Measurements from ENCODE around the gene ATP10B.

DNA sequence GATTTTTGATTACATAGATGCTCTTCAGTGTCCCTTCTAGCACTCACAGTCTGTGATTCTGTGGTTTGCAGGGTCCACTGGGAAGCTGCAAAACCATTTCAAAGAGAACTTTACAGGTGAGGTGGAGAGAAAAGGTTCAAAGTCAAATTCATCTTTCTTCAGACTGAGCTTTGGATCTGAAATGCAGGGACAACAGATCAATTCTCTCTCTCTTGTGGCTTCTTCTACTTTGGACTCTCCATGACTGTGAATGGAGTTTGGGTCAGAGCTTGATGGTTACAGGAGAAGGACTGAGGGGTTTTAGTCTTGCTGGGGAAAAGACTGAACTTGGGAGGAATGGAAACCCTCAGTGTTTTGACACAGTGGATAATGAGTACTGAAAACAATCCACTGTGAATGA, 338.5 kb downstream of the ATP10B start:
- TF ChIP-seq EZH2 (IDR thresholded peaks at IDR 0.05; ENCODE audit: insufficient read depth, poor library complexity, severe bottlenecking) = no peak
- TF ChIP-seq EZH2phosphoT487 (IDR thresholded peaks at IDR 0.05; ENCODE audit: insufficient read depth, low read depth) = no peak

Measured in GM23248 (cell line).